C4-2B (cell line): Measurements from ENCODE around the gene TP73.

Experiments
- H3K27ac ChIP-seq: fragments of 450-650 bp; 2 replicates; pipeline ENCODE4 v1.5.1; 2017
- ZFX ChIP-seq: fragments of 450-650 bp; IDR thresholded peaks from 2 replicates; pipeline ENCODE4 v1.6.1; 2017
- TF ChIP-seq, protein P1 (sequence below): fragments of 450-650 bp; conservative IDR thresholded peaks from 2 replicates; pipeline ENCODE4 v1.5.1; 2017; ENCODE audit warnings: mild to moderate bottlenecking

The TP73 gene

DNA sequence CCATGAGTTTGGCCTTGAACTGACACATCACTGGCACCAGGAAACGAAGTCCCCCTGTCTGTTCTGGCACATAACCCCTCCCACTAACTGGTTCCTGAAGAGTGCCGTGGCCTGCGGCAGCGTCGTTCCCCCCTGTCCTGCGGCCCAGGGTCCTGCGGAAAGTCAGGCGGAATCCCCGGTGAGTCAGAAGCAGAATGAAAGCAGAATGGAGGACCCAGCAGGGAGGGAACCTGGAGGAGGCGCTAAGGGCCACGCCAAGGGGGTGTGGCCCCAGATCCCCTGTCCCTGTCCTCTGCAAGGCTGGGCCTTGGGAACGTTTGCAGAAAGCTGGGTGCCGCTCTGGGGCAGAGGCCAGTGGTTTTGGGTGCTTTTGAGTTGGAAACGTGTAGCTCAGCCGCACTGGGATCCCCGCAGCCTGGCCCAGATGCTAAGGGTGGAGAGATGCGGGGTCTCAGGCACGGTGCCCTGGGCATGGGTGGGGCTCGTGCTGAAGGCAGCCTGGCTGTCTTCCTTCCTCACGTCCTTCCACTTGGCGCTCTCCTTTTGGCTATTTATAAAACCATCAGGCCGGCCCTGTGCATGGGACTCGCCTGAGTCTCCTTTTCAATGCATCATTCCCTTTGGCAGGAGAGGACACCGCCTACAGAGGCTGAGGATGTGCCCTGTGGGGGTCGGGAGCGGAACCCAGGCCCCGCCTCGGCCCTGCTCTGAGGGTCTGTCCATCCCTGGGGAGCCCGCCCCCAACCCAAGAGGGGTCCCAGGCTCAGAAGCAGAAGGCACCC lies 36.2 kb downstream of the TP73 start:
- H3K27ac ChIP-seq, result no peak overlapping the region
- TF ChIP-seq, protein P1, sequence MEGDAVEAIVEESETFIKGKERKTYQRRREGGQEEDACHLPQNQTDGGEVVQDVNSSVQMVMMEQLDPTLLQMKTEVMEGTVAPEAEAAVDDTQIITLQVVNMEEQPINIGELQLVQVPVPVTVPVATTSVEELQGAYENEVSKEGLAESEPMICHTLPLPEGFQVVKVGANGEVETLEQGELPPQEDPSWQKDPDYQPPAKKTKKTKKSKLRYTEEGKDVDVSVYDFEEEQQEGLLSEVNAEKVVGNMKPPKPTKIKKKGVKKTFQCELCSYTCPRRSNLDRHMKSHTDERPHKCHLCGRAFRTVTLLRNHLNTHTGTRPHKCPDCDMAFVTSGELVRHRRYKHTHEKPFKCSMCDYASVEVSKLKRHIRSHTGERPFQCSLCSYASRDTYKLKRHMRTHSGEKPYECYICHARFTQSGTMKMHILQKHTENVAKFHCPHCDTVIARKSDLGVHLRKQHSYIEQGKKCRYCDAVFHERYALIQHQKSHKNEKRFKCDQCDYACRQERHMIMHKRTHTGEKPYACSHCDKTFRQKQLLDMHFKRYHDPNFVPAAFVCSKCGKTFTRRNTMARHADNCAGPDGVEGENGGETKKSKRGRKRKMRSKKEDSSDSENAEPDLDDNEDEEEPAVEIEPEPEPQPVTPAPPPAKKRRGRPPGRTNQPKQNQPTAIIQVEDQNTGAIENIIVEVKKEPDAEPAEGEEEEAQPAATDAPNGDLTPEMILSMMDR, result no peak
- TF ChIP-seq ZFX, result no peak

DNA sequence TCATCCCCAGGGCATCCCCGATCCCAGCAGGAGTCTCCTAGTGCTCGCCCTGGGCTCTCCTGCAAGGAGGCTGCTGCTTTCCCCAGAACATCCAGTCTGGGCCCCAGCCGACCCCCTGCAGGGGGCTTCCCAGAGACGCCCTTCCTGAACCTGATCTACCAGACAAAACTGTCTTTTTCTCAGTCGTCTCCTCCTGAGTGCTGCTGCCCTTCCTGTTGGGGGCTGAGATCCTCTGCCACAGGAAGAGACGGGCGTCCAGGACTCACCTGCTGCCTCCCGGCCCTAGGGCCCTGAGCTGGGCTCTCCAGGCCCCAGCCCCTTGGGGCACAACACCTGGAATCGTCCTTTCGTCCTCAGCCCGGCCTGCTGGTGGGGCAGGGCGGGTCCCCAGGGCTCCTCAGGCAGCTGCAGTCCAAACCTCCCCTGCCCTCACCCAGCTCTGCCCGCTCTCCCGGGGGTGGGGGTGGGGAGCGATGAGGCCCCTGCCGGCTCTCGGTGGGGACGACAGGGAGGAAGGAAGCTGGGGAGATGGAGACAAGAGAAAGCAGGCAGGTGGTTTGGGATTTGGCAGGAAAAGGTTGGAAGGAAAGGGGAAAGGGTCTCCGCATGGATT lies 36.9 kb downstream of the TP73 start:
- no peak overlapping the region for H3K27ac ChIP-seq

DNA sequence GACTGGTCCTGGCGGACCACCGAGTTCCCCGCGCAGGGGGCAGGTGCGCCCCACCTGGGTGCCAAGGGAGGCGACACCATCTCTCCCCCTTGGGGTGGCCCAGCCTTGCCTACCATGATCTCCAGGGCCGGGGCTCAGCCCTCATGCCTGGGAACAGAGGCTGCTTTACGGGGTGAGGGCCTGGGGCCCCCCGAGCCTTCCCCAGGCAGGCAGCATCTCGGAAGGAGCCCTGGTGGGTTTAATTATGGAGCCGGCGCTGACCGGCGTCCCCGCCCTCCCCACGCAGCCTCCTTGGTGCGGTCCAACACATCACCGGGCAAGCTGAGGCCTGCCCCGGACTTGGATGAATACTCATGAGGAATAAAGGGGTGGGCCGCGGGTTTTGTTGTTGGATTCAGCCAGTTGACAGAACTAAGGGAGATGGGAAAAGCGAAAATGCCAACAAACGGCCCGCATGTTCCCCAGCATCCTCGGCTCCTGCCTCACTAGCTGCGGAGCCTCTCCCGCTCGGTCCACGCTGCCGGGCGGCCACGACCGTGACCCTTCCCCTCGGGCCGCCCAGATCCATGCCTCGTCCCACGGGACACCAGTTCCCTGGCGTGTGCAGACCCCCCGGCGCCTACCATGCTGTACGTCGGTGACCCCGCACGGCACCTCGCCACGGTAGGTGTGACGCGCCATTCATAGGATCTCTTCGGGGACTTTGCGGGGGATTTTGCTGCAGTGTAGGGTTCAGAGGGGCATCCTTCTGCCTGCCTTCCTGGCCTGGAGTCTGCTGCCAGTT lies 38.2 kb downstream of the TP73 start:
- TF ChIP-seq, protein P1, result no peak
- TF ChIP-seq ZFX, result no peak
- H3K27ac ChIP-seq, result no peak overlapping the region

More for the DNA sequence above, 36.9 kb downstream of the TP73 start:
- TF ChIP-seq ZFX, result no peak
- TF ChIP-seq, protein P1, result no peak

DNA sequence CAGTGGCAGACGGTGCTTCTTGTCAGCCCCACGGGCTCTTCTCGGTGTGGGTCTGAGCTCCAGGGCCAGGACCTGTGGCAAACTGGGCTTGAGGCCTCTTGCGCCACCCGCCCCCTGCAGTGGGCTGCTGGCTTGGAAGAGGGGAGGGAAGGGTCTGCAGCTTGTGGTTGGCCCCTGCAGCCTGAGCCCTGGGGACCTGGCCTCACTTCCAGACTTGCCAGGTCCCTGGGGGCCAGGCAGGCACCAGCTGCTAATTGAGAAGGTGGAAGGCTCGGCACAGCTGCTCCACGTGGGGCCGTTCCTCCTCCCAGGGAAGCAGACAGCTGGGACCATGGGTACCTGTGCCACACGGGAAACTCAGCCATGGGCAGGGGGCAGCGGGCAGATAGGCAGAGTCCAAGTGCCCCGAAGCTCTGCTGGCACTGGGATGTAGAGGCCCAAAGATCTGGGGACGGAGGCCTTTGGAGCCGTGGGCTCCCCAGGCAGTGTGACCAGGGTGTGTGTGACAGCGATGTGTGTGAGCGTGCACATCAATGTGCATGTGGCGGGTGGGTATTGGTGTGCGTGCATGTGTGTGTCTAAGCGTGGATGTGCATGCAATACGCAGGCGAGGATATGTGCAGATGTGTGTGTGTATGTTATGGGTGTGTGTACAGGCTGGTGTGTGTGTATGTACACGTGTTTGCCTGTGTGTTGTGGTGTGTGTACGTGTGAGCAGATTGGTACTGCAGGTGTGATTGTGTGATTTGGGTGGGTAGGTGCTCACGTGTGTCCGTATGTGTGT lies 39.3 kb downstream of the TP73 start:
- H3K27ac ChIP-seq, result no peak overlapping the region
- no peak for TF ChIP-seq ZFX
- TF ChIP-seq, protein P1, result no peak

DNA sequence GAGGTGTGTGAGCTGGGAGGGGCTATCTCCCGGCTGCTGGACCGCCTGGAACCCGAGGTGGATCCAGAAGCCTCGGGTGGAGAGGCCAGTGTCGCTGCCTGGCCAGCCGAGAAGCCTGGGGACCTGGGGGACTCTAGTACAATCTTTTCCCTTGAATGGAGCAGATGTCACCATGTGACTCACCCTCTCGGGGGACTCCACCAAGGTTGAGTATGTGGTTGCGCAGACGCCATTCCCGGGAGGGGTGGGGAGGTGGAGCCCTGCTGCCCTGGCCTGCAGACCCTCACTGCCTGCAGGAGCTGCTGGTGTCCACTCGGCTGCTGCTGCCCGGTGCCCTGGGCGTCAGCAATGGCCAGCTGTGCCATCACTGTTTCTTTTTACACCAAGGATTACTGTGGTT lies 40.3 kb downstream of the TP73 start:
- no peak overlapping the region for H3K27ac ChIP-seq
- TF ChIP-seq, protein P1, result no peak
- TF ChIP-seq ZFX, result no peak

DNA sequence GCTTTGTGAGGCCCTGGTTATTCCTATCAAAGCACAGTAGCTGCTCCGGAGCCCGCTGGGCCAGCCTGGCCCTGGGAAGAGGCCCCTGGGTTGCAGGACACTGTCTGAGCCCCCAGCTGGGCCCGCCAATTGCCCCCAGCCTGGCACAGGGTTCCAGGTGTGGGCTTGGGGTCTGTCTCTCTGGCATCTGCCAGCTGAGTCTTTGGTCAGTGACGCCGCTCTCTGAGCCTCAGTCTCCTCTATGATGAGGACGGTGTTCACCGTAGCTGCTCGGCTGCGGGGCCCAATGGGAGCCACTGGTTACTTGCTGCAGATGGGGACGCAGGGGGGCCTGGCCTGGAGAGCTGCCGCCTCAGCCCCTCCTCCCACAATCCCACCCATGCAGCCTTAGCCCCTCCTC lies 41.0 kb downstream of the TP73 start:
- H3K27ac ChIP-seq, result no peak overlapping the region

More for the DNA sequence above, 41.0 kb downstream of the TP73 start:
- no peak for TF ChIP-seq ZFX
- TF ChIP-seq, protein P1, result no peak
